Pancreas (tissue), 10 donors: ENCODE results near the gene PDF. TPM values are rescaled to one million over a fixed set of nuclear protein-coding genes. Genes with fewer than 3 reads are reported as not detected.

Source experiments
- ATAC-seq, 4 donors: fragments of 200-7000 bp; cut with Tn5 transposase; one replicate each; pipeline versions ENCODE4 v1.8.0 to v1.9.1; 2020; ENCODE audit warnings: mild to moderate bottlenecking in 4 of 4, moderate library complexity in 4 of 4
- DNase-seq, 6 donors: peaks; one replicate each; pipeline ENCODE4 v3.0.0-alpha.2; 2020
- FAIRE-seq: peaks from 2 replicates; lab custom pipeline; 2012; peaks lifted over from hg19 to GRCh38; lab: Jason Lieb, UNC
- H3K27ac ChIP-seq, 4 donors: fragments of 200-600 bp; sonication (generic); 1 replicate in 3 of 4; 2 replicates in 1 of 4; pipeline versions ENCODE4 v1.5.0 to v1.8.0; 2020
- H3K27me3 ChIP-seq, 4 donors: fragments of 200-600 bp; one replicate each; pipeline ENCODE4 v1.8.0; 2021
- H3K36me3 ChIP-seq, 3 donors: fragments of 200-600 bp; sonication (generic) in 1 of 3; one replicate each; pipeline versions ENCODE4 v1.5.0 to v1.8.0; 2020 to 2021
- H3K4me1 ChIP-seq, 3 donors: fragments of 200-600 bp; one replicate each; pipeline ENCODE4 v1.8.0; 2021
- H3K4me3 ChIP-seq, 4 donors: fragments of 200-600 bp; sonication (generic) in 2 of 4; one replicate each; pipeline versions ENCODE4 v1.5.0 to v1.8.0; 2020 to 2021
- H3K9me3 ChIP-seq, 4 donors: fragments of 200-600 bp; one replicate each; pipeline ENCODE4 v1.8.0; 2021
- CTCF ChIP-seq, 4 donors: fragments of 200-600 bp; sonication (generic) in 3 of 4; IDR thresholded peaks; one replicate each; pipeline versions ENCODE4 v1.5.0 to v1.8.0; 2021; ENCODE audit warnings: antibody characterized with exemption in 4 of 4
- WGBS, 2 donors: extraction: QIAGEN DNeasy Blood & Tissue Kit; methylation state at CpG; one replicate each; pipeline ENCODE4 v1.1.7; 2013; 5-methylcytosine and 5-hydroxymethylcytosine counted together
- intact Hi-C, 3 donors: fragments of 100-400 bp; cut with DNase I; formaldehyde crosslinking; loops; one replicate each; pipeline versions ENCODE4 v1.11.1 to v1.14.2; 2022
- polyA plus RNA-seq, 2 donors: library from polyadenylated mRNA; stranded (reverse); fragments of 200-250 nt; gene quantifications; one replicate each; pipeline ENCODE4 v1.2.3, GENCODE V29; 2013
- total RNA-seq, 6 donors: library from RNA; stranded (reverse); fragmentation: NEBNext Ultra II Directional in 4 of 6; extraction: Animal tissue kit (Norgen Biotek cat#: 25700) in 4 of 6; gene quantifications; one replicate each; pipeline versions ENCODE4 v1.2.1 to v1.2.4, GENCODE V29; 2021 to 2023
- donor health status: healthy with polysubstance abuse.
- donor health status: DM: no; HTN: no; CAD: no; lungs with moderate emphysema.
- donor health status: DM: no; HTN: no; CAD: no.
- donor health status: control.
- donor health status: control.
- donor health status: Bipolar disorder and iron deficiency.
- donor health status: DM: yes; HTN: yes; CAD: no.
- donor health status: DM: no; HTN: no; CAD: no.
- donor health status: DM: no; HTN: no; CAD: no.
- donor health status: DM: yes; HTN: yes; CAD: no.

Gene PDF
- total and polyA plus RNA-seq, 8 donors = 2.2 to 14.0 (median 6.3) TPM

DNA sequence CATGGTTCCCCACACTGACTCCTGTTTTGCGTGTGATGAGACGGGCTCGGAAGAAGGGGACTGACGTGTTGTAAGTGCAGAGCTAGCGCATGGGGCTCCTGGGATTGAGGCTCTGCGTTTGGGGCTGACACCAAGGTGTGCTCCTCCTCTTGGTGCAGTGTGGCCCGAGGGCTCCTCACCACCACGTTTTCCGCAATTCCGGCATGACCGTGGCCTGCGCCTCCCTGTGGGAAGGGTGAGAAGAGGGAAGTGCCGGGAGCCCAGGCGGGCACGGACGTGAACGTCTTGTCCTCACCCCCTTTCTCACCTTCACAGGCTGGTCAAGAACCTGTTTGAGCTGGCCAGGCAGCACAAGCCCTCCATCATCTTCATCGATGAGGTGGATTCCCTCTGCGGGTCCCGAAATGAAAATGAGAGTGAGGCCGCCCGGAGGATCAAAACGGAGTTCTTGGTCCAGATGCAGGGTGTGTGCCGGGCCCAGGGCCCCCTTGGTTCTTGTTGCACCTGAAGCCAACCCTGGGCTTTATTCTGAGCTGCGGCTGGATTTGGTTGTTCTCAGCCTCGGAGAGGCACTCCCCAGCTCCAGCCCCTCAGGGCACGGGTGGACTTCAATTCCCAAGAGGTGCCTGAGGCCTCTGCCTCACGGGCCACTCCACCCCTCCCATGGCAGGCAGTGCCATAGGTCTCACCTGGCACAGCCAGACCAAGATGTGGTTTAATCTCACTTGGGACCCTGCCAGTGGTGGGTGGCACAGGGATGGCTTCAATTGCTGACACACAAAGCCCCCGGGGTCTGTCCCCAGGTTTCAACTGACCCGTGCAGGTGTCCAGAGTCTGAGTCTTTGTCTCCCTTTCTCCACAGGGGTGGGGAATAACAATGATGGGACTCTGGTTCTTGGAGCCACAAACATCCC, 10.3 kb downstream of the PDF start:
- FAIRE-seq = no peak

DNA sequence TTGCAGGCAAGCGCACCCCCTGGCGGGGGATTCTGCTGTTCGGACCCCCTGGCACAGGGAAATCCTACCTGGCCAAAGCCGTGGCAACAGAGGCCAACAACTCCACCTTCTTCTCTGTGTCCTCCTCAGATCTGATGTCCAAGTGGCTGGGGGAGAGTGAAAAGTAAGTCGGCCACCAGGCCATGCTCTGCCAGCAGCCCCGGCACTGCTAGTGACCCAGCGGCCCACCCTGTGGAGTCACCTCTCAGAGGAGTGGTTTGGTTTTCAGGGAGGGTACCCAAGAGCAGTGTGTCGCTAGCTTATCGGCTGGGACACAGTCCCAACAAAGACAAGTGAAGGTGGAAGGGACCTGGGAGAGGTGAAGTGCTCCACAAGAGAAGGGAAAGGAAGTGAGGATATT, 11.0 kb downstream of the PDF start:
- FAIRE-seq (no peak), DNase-seq (peak in 1 of 6 donors; percentile 28), ATAC-seq (no peak)
- H3K36me3 ChIP-seq = peaks cover 9 to 69% (median 48%) of the 10 kb centered on the region in 3 donors
- H3K9me3 ChIP-seq = no peaks in the 10 kb centered on the region
- intact Hi-C loops = no loop called here
- peaks cover 13 to 22% (median 20%) of the 10 kb centered on the region in 3 donors for H3K4me1 ChIP-seq
- 89 to 90% methylated on average over 9 of the region's 9 CpGs for WGBS, 2 donors
- H3K27me3 ChIP-seq = no peaks in the 10 kb centered on the region
- H3K27ac ChIP-seq = no peak overlapping the region
- TF ChIP-seq CTCF (IDR thresholded peaks at IDR 0.05) = no peak
- no peak overlapping the region for H3K4me3 ChIP-seq

More for the DNA sequence above, 10.3 kb downstream of the PDF start:
- H3K27me3 ChIP-seq = no peaks in the 10 kb centered on the region
- ATAC-seq (no peak), DNase-seq (peak in 2 of 6 donors; percentile 44 to 72)
- H3K36me3 ChIP-seq = peaks cover 9 to 74% (median 52%) of the 10 kb centered on the region in 3 donors
- WGBS, 2 donors = 90 to 92% methylated on average over 30 of the region's 30 CpGs
- H3K4me3 ChIP-seq = no peak overlapping the region
- H3K9me3 ChIP-seq = no peaks in the 10 kb centered on the region
- H3K27ac ChIP-seq = no peak overlapping the region
- no peak for TF ChIP-seq CTCF (IDR thresholded peaks at IDR 0.05)
- H3K4me1 ChIP-seq = peaks cover 12 to 18% (median 18%) of the 10 kb centered on the region in 3 donors
- intact Hi-C loops = no loop called here

DNA sequence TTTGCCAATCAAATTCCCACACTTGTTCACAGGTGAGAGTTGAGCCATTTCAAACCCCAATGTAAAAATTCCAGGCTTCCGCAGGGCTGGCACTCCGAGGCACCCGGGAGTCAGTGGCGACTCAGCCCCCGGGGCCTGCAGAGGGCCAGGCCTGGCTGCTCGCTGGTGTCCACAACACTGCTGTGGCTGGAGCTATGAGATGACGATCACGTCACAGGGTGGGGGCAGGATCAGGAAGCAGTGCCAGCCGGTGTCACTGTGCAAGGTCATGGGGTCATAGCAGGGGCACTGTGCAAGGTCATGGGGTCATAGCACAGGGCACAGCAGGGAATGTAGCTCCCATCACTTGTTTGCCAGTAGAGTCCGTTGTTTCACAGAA, 11.5 kb downstream of the PDF start:
- TF ChIP-seq CTCF (IDR thresholded peaks at IDR 0.05) = no peak
- ATAC-seq (no peak), FAIRE-seq (no peak), DNase-seq (peak in 1 of 6 donors; percentile 37)
- WGBS, 2 donors = 84 to 85% methylated on average over 10 of the region's 10 CpGs
- intact Hi-C loops = no loop called here
- H3K27ac ChIP-seq = peak overlapping the region in 1 of 4 donors; percentile 39
- no peak overlapping the region for H3K4me3 ChIP-seq
- no peaks in the 10 kb centered on the region for H3K9me3 ChIP-seq
- H3K36me3 ChIP-seq = peaks cover 9 to 65% (median 48%) of the 10 kb centered on the region in 3 donors
- H3K4me1 ChIP-seq = peaks cover 13 to 22% (median 17%) of the 10 kb centered on the region in 3 donors
- no peaks in the 10 kb centered on the region for H3K27me3 ChIP-seq

DNA sequence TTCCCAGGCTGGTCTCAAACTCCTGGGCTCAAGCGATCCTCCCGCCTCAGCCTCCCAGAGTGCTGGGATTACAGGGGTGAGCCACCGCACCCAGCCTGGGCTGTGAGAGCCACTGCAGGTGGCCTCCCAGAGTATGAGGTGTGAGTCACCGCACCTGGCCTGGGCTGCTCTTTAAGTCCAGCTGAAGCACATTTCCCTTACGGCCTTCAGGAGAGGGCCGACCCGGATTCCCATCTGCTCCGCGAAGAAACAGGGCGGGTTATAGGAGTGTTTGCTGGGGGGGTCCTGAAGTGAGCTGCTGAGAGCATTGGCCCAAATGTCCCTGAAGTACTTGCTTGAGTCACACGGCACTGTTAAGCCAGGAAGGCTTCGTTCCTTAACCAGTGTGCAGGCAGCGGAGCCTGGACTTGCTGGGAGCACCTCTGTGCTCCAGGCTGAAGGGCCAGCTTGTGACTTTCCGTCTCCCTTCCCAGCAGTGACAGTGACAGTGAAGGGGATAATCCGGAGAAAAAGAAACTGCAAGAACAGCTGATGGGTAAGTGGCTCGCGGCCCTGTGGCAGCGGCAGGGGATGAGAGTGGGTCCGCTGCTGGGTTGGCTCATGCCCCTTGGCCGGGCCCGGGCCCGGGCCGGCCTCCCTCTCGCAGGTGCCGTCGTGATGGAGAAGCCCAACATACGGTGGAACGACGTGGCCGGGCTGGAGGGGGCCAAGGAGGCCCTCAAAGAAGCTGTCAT, 12.0 kb downstream of the PDF start:
- peaks cover 13 to 22% (median 18%) of the 10 kb centered on the region in 3 donors for H3K4me1 ChIP-seq
- DNase-seq (peak in 5 of 6 donors; percentile 70 to 85 (median 79)), ATAC-seq (peak; percentile 64 to 74 (median 67)), FAIRE-seq (no peak)
- H3K27me3 ChIP-seq = no peaks in the 10 kb centered on the region
- peaks cover 9 to 59% (median 45%) of the 10 kb centered on the region in 3 donors for H3K36me3 ChIP-seq
- intact Hi-C loops = no loop called here
- TF ChIP-seq CTCF (IDR thresholded peaks at IDR 0.05) = no peak
- H3K4me3 ChIP-seq = no peak overlapping the region
- H3K27ac ChIP-seq = peak overlapping the region in 3 of 4 donors; percentile 5 to 39 (median 37)
- WGBS, 2 donors = 77 to 81% methylated on average over 30 of the region's 30 CpGs
- H3K9me3 ChIP-seq = no peaks in the 10 kb centered on the region
